ENCODE results near the gene SEZ6L.

GRCh38 chr22:26409719-26410335 lies 240.6 kb downstream of the SEZ6L start:
- TF ChIP-seq CTCF (IDR thresholded peaks at IDR 0.05) = no peak
- no peak for TF ChIP-seq POLR2AphosphoS5 (IDR thresholded peaks at IDR 0.05)
- TF ChIP-seq POLR2A (IDR thresholded peaks at IDR 0.05) = no peak
- TF ChIP-seq EP300 (IDR thresholded peaks at IDR 0.05) = no peak
